NCI-H82 (cell line): ENCODE results near the gene NNAT.
"Not testable (repeated sequence)": the region's sequence is repeated elsewhere in the genome, so short reads cannot be mapped to it uniquely, and the experiment has no call there.

ENCODE experiments used
- DNase-seq: peaks from one replicate; lab custom pipeline; 2025; lab: John Stamatoyannopoulos, UW

The NNAT gene

GRCh38 chr20:37540001-37540400 lies 19.0 kb downstream of the NNAT start:
- DNase-seq: no peak

- not testable (repeated sequence) for DNase-seq
These were observed 19.8 kb downstream of the NNAT start for GRCh38 chr20:37540838-37541237.

DNA sequence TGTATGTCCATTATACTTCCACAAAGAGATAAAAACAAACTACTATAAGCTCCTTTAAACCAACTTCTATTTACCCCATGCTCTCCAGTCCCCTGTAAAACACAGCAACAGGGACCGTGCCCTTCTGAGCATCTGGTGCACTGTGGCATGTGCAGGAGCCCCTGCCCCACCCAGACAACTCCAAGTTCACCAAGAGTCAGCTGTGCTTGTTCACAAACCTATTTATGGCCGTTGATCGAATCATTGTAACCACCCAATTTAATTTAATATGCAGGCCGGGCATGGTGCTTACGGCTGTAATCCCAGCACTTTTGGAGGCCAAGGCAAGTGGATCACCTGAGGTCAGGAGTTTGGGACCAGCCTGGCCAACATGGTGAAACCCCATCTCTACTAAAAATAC lies 20.3 kb downstream of the NNAT start:
- no peak for DNase-seq

- DNase-seq: no peak
These were observed 21.2 kb downstream of the NNAT start for GRCh38 chr20:37542281-37542680.

DNA sequence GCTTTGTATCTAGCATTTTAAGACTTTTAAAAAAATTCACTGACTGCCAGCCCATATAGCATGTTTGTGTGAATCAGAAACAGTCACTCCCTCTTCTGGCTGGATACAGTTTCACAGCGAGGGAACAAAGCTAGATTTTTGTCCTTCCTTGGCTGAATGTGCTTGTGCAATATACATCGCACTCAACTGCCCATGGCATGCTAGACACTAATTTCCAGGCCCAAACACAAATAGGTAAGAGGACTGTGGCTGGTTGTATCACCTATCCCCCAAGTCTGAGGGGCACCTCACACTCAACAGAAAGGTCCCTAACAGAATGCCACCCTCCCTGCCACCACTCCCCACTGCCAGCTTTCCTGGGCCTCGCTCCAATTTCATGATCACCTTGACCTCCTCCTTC lies 22.8 kb downstream of the NNAT start:
- peak; percentile 40 for DNase-seq

- no peak for DNase-seq
These were observed 23.3 kb downstream of the NNAT start for GRCh38 chr20:37544386-37544785.

DNA sequence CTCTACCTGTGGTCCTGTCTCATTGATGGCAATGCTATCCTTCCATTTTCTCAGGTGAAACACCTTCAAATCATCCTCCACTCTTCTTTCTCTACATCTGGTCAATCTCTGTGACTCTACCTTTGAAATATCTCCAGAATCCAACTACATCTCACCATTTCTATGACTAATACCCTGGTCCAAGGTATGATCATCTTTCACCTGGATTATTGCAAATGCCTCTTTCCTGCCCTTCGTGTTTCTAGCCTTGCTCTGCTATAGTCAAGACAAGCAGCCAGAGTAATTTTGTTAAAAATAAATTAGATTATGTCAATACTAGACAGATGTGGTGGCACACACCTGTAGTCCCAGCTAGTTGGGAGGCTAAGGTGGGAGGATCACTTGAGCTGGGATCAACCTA lies 24.5 kb downstream of the NNAT start:
- no peak for DNase-seq

DNA sequence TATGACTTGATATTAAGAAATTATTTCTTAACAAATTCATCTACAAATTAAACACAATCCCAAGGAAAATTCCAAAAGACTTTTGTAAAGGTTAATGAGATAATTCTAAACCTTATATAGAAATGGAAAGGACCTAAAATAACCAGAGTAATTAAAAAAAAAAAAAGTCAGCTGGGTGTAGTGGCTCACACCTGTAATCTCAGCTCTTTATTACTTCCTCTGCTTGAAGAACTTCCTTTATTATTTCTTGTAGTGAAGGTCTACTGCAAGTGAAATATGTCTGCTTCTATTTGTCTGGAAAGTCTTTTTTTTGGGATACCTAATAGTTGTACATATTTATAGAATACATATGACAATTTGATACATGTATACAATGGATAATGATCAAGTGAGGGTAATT lies 26.9 kb downstream of the NNAT start:
- DNase-seq: no peak

GRCh38 chr20:37550101-37550920 lies 29.3 kb downstream of the NNAT start:
- peak; percentile 84 for DNase-seq

DNA sequence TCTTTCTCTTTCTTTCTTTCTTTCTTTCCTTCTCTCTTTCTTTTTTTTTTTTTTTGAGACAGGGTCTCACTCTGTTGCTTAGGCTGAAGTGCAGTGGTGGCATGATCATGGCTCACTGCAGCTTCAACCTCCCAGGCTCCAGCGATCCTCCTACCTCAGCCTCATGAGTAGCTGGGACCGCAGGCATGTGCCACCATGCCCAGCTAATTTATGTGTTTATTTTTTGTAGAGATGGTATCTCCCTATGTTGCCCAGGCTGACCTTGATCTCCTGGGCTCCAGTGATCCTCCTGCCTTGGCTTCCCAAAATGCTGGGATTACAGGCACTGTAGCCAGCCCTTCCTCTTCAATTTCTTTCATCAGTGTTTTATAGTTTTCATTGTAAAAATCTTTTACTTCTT lies 30.6 kb downstream of the NNAT start:
- not testable (repeated sequence) for DNase-seq

DNA sequence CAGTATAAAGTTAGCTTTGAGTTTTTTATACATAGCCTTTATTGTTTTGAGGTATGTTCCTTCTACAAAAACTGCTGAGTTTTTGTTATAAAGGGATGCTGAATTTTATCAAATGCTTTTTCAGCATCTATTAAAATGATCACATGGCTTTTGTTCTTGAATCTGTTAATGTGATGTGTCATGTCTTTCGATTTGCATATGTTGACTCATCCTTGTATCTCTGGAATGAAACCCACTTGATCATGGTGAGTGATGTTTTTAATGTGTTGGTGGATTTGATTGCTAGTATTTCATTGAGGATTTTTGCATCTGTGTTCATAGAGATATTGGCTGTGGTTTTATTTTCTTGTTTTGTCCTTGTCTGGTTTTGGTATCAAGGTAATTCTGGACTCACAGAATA lies 31.4 kb downstream of the NNAT start:
- no peak for DNase-seq

DNA sequence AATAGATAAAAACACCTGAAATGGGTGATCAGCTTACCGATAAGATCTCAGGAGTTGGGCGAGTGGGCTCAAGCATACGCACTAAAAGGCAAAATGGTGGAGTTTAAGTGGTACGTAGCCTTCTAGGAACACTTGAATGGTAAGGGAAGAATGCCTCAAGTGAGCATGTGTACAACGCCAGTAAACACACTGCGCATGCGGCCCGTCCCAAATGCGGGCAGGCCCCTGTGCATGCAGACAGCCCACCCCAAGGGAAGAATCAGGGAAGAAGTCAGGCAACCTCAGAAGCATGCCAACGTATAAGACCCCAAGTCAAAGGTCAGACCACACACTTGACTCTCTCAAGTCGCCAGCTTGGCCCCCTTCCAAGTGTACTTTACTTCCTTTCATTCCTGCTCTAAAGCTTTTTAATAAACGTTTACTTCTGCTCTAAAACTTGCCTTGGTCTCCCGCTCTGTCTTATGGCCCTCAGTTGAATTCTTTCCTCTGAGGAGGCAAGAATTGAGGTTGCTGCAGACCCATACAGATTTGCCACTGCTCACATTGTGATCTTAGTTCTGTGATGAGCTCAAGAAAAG lies 33.8 kb downstream of the NNAT start:
- not testable (repeated sequence) for DNase-seq

GRCh38 chr20:37556538-37556937 lies 35.5 kb downstream of the NNAT start:
- DNase-seq: no peak

- no peak for DNase-seq
These were observed 37.3 kb downstream of the NNAT start for GRCh38 chr20:37558306-37558705.

DNA sequence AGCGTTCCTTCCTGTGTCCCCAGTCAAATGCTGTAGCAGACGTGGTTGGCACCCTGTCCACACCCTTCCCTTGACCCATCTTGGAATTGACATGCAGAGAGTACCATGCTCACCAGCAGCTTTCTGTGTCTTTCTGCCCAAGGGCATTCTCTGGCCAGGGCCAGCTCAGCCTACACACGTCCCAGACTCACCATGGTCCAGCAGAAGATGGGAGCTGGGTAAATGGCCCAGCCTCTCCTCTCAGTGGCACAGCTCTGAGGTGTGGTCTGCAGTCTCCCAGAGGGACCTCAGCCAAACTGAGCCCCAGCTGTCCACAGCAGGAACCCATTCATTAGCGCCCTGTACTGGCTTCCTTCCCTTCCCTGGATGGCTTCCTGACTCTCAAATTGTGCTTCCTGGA lies 37.7 kb downstream of the NNAT start:
- DNase-seq: no peak

- DNase-seq: no peak
These were observed 38.4 kb downstream of the NNAT start for GRCh38 chr20:37559312-37560027.

DNA sequence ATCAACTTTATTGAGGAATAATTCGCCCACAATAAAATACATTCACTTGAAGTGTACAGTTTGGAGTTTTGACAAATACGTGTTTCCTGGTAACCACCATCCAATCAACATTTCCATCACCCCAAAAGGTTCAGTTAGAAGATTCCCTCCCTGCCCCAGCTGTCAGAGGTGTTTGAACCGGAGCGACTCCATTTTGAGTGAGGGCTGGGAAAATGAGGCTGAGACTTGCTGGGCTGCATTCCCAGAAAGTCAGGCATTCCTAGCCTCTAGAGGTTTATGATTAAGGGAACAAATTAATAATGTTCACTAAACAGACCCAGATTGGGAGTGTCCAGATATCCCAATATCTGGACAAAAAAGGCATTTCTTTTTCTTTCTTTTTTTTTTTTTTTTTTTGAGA lies 39.6 kb downstream of the NNAT start:
- no peak for DNase-seq

GRCh38 chr20:37562695-37563480 lies 41.8 kb downstream of the NNAT start:
- DNase-seq: no peak

DNA sequence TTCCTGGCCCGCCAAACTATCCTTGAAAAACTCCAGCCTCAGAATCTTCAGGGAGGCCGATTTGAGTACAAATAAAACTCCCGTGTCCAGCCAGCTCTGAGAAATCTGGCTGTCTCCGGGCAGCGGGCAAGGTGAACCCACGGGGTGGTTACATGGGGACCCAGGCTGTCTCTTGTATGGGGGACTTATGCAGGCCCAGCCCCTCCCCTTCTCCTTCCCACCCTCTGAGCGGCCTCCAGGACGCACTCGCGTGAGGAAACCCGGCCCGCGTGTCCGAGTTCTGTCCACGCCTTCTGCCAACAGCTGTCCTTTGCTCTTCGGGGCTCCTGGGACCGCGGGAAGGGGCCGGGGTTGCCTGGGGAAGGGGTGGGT lies 43.0 kb downstream of the NNAT start:
- no peak for DNase-seq

GRCh38 chr20:37564388-37565133 lies 43.5 kb downstream of the NNAT start:
- DNase-seq: peak; percentile 87

- DNase-seq: peak; percentile 91
These were observed 44.2 kb downstream of the NNAT start for GRCh38 chr20:37565134-37565811.
